Measurements from ENCODE around the gene C15orf40.

GRCh38 chr15:83053151-83053550, 41.7 kb upstream of the C15orf40 start:
- no peak for TF ChIP-seq CTCF (IDR thresholded peaks at IDR 0.05)
- no peak for TF ChIP-seq POLR2A (IDR thresholded peaks at IDR 0.05)

All from Peyer's patch (tissue), 4 donors.